ENCODE data around the gene FERMT3.

The FERMT3 gene

GRCh38 chr11:64266339-64266738, 59.8 kb downstream of the FERMT3 start:
- DNase-seq: no peak

DNA sequence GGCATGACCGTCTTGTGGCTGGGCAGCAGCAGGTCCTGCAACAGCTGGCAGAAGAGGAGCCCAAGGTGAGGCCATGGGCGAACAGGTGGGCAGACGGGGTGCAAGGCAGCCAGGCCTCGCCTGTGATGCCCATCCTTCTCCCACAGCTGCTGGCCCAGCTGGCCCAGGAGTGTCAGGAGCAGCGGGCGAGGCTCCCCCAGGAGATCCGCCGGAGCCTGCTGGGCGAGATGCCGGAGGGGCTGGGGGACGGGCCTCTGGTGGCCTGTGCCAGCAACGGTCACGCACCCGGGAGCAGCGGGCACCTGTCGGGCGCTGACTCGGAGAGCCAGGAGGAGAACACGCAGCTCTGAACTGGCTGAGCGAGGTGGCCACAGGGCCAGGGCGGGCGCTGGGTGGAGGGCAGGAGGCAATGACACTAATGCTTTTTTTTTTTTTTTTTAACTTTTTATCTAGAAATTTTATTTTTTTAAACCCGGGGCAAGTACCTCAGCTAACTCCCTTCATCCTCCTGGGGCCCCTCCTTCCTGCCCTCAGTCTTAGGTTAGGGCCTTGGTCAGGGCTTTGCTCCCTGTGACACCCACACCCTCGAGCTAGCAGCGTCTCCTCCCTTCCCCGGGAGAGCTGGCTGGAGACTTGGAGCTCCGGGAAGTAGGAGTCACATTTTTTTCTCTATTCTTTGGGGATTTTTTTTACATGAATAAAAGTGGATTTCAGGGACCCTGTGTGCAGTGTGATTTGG, 60.9 kb downstream of the FERMT3 start:
- DNase-seq: no peak

GRCh38 chr11:64268025-64268892, 61.7 kb downstream of the FERMT3 start:
- DNase-seq: peak in 1 of 2 donors; percentile 18

GRCh38 chr11:64268893-64269539, 62.5 kb downstream of the FERMT3 start:
- peak; percentile 38 to 69 for DNase-seq

DNA sequence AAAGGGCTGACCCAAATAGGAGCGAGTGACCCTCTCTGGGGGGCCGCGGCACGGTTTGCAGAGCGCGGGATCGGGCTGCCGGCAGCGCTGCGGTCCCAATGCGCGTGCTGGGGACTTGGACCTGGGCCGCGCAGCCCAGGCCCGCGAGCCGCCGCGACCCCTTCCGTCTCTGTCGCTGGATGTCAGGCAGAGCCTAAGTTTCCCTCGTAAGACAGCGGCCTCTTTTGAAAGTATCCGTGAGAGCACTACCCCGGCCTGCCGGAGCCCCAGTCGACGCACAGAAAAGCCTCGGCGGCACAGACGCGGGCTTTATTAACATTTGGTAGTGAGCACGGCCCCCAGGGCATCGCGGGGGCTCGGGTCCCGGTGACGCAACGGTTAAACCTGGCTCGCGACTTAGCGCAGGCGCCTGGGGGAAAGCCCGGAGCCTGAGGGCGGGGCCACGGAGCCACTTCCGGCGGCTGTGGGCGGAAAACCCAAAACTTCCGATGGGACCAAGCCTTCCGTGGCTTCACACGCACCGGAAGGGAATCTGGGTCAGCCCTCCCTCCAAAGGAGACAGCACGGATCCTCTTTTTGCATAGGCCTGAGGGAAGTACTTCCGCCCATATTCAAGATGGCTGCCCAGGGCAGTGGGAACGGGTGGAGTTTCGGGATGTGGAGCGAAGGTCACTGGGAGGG, 63.2 kb downstream of the FERMT3 start:
- peak; percentile 98 to 100 for DNase-seq
